ENCODE data around the gene OR2A14.
"Not testable (repeated sequence)": the region's sequence is repeated elsewhere in the genome, so short reads cannot be mapped to it uniquely, and the experiment has no call there.

Gene OR2A14

DNA sequence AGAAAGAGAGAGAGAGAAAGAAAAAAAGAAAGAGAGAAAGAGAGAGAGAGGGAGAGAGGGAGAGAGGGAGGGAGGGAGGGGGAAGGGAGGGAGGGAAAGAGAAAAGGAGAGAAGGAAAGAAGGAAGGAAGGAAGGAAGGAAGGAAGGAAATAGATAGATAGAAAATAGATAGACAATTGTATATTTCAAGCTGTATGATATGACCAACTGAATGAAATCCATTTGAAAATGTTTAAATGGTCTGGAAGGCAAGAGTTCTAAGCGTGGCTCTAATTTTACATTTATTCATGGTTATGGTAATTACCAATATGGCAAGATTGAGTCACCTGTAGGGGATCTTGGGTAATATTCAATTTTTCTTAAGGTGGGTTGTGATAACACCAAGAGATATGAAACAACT lies 35.9 kb downstream of the OR2A14 start:
- DNase-seq = no peak

DNA sequence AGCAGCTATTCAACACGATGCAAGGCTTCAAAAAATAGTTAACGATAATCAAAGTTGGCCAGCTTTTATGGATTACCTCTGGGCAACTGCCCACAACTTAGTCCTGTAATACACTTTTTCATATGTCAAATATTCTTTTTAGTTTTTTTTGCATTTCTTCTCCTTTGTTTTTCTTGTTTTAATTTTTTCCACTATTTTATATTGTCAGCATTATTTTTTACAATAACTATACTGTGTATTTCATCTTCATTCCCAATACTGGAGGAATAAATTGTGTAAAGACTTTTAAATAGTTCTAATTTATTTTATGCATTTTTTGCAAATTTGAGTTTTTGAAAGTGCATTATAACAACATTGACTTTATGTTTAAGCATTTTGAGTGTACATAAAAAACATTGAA lies 41.8 kb downstream of the OR2A14 start:
- no peak for DNase-seq

- DNase-seq = not testable (repeated sequence)
Observed at GRCh38 chr7:144171594-144172350, 48.8 kb downstream of the OR2A14 start.

DNA sequence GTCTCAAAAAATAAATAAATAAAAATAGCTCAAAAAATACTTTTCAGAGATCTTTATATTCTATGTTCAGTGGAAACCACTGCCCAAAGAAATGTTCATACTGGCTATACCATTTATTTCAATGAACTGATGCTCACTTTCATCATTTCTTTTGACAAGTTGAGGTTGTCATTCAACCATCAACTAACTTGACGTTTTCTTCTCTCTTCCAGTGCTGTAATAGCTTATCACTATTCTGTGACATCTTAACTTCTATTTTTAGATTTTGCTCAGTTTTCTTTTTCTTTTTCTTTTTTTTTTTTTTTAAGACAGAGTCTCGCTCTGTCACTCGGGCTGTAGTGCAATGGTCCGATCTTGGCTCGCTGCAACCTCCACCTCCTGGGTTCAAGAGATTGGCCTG lies 51.6 kb downstream of the OR2A14 start:
- DNase-seq = no peak

DNA sequence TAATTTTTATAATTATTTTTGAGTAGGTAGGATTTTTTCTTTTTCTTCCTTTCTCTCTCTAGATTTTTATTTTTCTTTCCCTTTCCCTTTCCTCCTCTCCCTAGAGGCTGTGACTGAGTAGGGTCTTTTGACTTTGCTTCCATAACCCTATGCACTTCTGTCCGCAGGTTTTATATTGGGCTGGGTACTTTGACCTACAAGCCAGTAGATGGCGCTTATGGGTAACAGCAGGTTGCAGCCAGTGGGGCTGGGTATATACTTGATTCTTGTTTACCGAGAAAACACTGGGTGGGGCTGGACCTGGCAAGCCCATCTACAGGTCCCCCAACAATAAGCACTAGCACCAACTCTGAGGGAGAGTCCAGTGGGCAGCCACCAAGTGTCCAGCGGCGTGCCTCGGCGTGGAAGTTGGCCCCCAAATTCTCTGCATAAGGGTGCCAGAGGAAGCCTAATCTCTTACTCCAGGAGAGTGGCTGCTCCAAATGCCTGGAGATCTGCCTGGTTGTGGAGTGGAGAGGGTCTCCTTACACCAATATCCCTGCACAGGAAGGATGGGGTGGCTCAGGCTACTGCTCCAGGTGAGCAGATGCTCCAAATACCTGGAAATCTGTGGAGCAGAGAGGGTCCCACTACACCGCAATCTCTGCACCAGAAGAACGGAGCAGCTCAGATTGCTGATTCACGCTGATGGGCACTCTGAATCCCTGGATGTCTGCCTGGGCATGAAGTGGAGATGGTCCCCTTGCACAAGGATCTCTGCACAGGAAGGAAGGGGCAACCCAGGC lies 55.6 kb downstream of the OR2A14 start:
- DNase-seq = not testable (repeated sequence)

DNA sequence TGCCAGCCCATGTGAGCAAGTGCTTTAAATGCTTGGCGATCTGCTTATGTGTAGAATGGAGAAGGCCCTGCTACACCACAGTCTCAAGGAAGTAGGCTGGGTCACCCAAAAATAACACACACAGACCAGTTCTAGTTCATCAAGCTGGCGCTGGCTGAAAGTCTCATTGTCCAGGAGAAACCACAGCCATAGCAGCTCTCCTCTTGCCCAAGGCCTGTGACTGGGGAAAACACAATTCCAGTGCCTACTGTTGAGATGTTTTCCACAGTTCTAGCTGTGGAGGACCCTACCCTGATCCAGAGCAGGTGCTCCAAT lies 56.1 kb downstream of the OR2A14 start:
- DNase-seq = not testable (repeated sequence)

All from cortex of kidney (tissue), 1 donor.